DMS53 (cell line): Measurements from ENCODE around the gene MRGPRE.
A peak's percentile ranks its signal among the peaks of the same experiment; 100 is the strongest.
"Not testable (repeated sequence)": the region's sequence is repeated elsewhere in the genome, so short reads cannot be mapped to it uniquely, and the experiment has no call there.

Experiments used
- DNase-seq: peaks from one replicate; lab custom pipeline; 2025; lab: John Stamatoyannopoulos, UW

Gene MRGPRE, protein sequence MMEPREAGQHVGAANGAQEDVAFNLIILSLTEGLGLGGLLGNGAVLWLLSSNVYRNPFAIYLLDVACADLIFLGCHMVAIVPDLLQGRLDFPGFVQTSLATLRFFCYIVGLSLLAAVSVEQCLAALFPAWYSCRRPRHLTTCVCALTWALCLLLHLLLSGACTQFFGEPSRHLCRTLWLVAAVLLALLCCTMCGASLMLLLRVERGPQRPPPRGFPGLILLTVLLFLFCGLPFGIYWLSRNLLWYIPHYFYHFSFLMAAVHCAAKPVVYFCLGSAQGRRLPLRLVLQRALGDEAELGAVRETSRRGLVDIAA

DNA sequence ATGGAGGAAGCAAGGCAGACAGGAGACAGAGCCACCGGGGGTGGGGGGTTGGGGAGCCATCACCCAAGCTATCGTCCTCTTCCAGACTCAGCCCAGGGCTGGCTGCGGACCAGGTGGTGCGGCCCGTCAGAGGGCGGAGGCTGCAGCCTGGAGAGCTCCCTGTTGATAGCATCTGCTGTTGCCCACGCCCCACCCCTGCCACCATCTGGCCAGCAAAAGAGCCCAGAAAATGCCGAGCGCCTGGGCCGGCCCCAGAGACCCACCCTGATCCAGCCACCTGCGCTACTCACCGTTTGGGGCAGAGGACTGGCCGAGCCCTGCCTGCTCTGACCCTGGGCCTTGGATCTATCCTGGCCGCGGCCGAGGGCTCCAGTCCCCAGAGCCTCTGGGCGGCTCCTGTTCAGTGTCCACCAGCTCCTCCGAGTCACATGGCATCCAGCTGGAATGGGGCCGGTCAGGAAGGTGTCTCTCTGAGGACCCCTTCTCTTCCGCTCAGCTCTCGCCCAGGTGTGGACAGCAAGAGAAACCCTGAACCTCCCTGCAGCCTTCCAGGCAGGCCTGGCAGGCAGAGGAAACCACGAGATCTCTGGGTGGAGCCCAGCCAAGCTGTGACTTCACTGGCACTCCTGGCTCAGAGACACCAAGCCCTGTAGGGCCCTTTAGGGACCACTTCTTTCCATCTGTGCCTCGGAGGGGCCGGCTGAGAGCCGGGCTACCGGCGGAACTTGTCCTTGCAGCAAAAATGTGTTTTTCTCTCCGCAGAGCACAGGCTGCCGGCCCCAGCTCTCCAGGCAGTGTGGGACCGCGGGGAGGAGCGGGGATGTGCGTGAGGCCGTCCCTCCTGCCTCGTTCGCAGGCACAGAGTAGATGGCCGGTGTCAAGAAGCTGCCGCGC, at the start of gene MRGPRE:
Gene MRGPRE, minus strand, starts transcription at position 567 of the 894 bp plus-strand sequence. CDS start 3,618 bp downstream, outside the sequence.
- peak; percentile 82 for DNase-seq

DNA sequence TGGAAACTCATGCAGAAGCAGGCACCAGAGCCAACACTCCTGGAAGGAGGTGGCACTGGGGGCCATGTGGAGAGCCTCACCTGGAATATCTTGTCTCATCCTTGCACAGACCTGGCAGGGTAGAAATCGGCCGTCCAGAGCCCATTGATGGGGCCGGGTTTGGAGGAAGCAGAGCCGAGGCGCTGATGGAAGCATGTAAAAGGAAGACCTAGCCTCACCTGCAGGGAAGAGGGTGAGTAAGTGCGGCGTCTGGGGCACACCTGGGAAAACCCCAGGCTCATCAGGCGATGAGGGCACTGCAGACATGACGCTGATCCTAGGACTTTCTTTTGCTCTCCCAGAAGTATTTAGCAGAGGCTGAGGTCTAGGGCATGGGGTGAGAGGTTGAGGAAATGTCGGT, 48.9 kb upstream of the MRGPRE start:
- DNase-seq = not testable (repeated sequence)

DNA sequence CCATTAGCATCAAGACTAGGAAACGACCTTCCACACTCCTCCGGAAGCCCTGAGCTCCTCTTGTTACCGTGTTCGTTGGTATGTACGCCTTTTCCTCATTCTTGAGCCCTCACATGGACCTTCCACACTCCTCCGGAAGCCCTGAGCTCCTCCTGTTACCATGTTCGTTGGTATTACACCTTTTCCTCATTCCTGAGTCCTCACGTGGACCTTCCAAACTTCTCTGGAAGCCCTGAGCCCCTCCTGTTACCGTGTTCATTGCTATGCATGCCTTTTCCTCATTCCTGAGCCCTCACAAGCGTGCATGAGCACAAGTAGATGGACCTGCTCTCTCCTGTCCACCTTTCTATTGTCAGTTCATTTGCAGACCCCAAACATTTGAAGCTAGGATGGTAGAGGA, 48.4 kb upstream of the MRGPRE start:
- not testable (repeated sequence) for DNase-seq

DNA sequence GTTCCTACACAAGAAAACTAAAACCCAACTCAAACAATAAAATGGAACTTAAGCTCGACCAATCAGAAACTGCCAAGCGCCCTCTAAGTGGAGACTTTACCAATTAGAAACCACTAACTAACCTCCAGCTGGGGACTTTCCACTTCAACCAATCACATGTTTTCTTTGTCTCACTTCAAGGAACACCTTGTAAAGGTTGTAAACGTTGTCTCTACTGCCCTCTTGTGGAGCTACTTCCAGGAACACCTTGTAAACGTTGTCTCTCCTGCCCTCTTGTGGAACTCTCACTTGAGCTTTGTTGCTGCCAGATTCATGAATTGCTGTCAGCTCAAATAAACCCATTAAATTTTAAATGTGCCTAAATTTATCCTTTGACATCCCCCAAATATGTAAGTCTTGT, 46.7 kb upstream of the MRGPRE start:
- not testable (repeated sequence) for DNase-seq

DNA sequence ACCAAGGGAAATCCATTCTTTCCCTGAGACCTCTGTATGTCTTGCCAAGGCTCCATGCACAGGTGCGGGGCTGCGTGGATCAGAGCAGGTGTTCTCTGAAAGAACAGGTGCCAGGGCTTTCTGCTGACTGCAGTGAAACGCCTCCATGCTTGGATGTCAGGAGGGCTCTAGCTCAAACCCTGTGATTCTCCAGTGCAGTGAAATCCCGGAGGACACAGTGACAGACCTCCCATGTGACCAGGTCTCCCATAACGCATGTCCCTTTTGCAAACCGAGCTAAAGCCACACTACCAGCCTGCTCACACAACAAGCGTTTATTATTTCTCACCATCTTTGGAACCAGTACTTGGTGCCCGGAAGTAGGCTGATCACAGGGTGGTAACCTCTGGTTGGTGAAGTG, 41.4 kb upstream of the MRGPRE start:
- not testable (repeated sequence) for DNase-seq

DNA sequence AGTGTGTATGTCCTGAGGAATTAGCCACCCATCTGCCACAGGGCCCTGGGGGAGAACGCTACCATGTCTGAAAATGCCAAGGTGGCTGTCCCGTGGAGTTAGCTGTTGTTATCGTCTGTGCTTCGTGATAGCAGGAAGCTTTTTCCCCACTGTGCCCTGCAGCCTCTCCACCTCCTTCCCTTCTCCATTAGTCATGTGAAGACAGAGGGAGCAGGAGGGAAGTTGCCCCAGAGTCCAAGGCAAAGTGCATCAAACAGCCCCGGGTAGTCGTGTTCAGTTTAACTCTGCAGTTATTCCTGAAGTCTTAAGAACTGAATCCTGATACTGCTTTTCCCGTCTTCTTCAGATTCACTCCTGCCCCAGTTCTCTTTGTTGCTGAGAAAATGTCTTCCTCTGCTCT, 30.3 kb upstream of the MRGPRE start:
- DNase-seq = not testable (repeated sequence)

DNA sequence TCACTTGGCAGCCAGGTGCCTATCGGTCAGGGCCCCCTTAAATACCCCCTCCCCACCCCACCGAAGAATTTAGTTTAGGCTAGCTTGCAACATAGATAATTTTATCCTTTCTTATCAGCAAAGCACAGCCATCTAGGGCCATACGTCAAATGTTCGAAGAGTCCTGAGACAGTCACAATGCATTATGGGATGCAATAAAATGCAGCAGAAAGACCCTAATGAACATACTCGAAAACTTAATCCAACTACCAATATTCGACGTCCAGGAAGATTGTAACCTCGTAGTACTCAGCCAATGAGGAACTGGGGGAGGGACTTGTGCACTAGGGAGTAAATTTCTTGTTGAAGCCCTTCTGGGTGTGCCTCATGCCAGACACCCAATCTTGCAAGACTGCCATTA, 29.6 kb upstream of the MRGPRE start:
- not testable (repeated sequence) for DNase-seq

DNA sequence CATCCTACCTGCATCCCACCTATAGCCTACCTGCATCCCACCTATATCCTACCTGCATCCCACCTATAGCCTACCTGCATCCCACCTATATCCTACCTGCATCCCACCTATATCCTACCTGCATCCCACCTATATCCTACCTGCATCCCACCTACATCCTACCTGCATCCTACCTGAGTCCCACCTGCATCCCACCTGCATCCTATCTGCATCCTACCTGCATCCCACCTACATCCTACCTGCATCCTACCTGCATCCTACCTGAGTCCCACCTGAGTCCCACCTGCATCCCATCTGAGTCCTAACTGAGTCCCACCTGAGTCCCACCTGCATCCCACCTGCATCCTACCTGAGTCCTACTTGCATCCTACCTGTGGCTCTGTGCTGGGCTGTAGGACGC, 25.3 kb upstream of the MRGPRE start:
- DNase-seq = not testable (repeated sequence)

DNA sequence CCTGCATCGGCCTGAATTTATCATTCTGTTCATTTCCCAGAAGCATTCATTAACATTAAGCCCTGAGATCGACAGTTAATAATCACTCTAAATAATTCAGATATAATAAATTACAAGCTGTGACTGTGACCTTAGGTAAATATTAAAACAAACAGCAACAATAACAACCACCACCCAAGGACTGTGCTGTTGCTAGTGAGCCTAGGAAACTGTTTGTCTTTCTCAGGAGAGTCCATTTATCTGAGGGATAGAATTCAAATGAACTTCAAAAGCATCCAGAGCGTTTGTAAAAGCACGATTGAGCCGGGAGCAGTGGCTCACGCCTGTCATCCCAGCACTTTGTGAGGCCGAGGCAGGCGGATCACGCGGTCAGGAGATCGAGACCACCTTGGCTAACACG, 23.0 kb upstream of the MRGPRE start:
- not testable (repeated sequence) for DNase-seq

DNA sequence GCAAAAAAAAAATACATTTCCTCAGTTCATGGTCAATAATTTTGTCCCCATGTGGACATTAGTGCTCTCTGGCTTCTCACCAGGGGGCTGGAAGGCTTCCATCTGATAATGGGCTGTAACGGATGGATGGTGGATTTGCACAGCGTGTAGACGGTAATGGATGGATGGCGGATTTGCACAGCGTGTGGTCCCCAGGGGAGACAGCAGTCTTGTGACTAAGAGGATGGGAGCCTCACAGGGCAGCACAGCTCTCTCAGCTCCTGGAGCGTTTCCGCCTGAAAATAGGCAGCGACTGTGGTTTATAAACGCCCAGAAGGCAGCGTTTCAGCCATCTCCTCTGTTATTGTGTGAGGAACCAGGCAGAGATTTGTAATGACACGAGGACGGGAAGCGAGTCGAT, 22.6 kb upstream of the MRGPRE start:
- DNase-seq = not testable (repeated sequence)

DNA sequence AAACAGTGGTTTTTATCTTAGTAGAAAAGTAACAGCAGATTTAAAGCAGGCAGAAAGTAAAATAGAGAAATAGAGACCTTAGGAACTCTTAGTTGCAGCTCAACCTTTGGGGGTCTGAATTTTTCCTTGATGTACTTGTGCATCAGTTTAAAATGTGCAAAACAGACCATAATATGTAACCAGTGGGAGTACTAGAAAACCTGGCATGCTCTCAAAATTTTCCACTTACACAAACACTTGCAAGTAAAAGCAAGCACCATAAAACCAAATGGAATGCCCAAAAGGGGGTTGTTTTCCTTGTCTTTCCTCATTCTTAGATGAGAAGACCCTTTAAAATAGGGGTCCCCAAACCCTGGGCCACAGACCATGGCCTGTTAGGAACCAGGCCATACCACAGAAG, 12.9 kb upstream of the MRGPRE start:
- no peak for DNase-seq

DNA sequence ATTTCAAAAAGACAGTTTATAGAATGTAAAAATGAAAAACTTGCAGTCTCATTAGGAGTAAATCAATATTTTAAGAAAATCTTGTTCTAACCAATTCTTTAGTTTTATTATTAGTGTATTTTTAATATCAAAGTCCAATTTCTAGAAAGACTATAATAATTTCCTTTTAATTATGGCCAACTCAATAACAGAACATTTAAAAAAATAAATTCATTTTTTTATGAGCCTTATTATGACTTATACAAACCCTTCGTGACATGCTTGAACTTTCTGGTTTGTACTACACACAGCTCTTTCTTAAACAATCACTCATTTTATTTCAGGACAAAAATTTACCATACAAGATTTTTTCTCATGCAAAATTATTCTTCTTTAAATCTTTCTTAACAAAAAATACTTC, 11.7 kb upstream of the MRGPRE start:
- DNase-seq = no peak

DNA sequence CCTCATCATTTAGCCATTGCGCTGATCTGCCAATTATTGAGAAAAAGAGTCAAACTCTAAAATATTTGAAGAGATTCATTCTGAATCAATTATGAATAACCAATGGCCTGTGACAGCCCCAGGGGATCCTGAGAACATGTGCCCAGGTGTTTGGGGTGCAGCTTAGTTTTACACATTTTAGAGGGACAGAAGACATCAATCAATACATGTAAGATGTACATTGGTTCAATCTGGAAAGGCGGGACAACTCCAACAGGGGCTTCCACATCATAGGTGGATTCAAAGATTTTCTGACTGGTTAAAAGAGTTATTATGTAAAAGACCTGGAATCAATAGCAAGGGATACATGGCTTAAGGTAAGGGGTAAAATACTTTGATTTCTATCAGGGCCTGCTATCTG, 4.9 kb upstream of the MRGPRE start:
- DNase-seq = no peak

DNA sequence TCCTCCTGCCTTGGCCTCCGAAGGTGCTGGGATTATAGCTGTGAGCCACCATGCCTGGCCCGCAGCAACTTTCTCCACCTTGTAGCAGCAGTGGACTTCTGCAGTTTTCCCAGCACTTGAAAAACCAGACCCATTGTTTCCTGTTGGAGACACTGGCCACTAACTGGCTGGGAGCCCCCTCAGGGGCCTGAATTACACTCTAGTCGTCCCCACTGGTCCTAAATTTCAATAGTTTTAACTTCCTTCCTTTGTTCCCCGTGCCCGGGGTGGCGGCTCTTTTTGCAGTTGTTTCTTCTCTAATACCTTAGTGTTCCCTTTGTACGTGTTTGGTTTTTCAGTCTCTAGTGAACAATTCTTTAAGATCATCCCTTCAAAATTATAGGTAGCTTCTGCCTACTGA, 2.6 kb upstream of the MRGPRE start:
- DNase-seq = no peak

DNA sequence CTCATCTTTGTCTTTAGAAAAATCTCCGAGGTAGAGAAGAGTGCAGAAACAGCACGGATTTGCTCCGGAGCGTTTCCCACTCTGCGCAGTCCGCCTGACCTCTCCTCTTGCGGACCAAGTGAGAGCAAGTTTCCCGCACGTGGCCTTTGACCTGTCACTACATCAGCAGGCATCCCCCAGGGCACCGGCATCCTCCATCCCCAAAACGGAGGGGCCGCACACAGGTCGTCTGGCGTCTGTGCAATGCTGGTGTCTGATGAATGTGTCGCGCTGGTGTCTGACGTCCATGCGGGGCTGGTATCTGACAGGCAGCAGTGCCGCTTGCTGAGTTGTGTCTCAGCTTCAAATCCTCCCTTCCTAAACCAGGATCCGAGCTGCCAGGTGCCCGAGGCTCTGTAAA, 739 bp upstream of the MRGPRE start:
- no peak for DNase-seq

DNA sequence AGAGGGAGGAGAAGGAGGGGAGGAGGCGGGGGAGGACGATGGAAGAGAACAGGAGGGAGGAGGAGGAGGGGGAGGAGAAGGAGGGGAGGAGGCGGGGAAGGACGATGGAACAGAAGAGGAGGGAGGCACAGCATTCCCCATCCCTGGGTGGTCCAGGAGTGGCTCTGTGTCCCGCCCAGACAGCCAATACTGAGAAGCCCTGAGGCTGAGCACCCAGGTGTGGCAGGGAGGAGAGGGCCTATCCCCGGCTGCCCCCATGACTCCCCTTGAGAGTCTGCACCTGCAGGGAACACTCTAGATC, 717 bp downstream of the MRGPRE start:
- DNase-seq = no peak

DNA sequence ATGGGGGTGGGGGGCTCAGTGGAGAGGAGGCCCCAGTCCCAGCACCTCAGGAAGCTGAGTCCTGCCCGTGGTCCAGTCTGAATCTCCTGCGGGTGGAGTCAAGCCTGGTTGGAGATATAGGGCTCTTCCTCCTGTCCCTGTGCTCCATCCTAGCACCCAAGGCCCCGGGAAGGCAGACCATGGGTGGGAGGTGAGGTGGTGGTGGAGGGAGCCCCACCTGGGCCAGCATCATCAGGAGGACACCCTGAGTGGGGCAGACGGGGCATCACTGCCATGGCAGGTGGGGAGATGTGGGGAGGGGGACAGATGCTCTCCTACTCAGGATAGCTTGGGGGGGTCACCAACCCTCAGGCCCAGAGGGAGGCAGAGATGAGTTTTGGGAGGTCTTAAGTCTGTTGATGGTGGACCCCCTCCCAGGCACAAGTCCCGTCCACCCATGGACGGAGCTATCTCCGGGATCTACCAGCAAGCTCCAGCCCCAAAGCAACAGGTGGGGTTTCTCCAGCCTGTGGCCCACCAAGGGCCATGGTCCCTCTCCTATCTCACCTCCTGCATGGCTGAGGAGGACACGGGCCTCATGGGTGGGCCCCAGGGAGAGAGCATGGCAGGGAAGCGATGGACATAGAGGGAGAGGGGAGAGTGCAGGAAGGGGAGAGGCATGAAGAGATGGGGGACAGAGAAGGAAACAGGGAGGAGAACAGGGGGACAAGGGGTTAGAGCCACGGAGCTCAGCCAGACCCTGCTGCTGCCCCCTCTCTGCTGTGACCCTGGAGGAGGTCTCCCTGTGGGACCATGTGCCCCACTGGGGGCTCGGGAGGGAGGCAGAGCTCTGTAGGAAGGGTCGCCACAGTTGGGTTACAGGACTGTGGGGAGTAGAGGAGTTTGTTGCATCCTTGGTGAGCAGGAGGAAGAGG, 1.3 kb downstream of the MRGPRE start:
- no peak for DNase-seq

DNA sequence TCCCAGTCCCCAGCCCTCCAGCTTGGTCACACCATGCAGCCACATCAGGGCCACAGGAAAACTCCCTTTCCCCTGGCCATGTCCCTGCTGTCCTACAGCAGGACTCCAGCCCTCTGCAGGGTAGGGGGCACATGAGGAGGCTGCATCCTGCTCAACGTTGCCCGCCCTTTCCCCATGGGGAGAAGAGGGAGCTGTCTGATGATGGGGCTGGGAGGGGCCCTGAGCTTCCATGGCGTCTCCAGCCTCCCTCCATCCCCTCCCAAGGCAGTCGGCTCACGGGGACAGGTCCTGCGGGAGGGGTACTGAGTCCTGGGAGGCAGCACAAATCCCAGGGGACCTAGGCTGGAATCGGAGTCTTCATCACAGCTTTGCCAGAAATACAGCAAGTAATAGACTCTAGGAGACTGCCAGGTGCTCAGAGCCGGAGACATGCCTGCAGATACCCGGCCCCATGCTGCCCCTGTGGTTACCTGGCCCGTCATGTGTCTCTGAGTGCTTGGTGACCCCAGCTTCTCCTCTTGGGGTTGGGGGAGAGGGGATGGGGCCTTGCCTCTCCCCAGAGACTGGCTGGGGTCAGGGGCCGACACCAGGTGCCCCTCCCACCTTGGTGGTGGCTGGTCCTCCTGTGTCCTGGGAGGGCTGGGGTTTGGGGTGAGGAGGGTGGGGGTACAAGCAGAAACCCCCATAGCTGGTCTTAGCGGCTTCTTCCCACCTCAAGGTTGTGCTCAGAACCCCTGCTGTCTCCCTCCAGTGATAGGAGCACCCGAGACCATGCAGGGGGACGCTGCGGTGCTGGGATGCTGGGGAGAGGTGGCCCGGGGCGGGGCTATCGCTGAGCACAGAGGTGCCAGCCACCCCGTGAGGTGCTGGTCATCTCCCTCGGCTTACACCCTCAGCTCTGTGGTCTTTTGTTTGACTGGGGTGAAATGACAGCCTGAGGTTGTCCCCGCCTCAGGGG, 2.3 kb downstream of the MRGPRE start:
- DNase-seq = no peak

DNA sequence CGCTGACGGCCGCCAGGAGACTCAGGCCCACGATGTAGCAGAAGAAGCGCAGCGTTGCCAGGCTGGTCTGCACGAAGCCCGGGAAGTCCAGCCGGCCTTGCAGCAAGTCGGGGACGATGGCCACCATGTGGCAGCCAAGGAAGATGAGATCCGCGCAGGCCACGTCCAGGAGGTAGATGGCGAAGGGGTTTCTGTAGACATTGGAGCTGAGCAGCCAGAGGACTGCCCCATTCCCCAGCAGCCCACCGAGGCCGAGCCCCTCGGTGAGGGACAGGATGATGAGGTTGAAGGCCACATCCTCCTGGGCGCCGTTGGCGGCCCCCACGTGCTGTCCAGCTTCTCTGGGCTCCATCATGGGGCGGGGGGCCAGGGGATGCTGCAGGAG, 3.8 kb downstream of the MRGPRE start:
- no peak for DNase-seq

DNA sequence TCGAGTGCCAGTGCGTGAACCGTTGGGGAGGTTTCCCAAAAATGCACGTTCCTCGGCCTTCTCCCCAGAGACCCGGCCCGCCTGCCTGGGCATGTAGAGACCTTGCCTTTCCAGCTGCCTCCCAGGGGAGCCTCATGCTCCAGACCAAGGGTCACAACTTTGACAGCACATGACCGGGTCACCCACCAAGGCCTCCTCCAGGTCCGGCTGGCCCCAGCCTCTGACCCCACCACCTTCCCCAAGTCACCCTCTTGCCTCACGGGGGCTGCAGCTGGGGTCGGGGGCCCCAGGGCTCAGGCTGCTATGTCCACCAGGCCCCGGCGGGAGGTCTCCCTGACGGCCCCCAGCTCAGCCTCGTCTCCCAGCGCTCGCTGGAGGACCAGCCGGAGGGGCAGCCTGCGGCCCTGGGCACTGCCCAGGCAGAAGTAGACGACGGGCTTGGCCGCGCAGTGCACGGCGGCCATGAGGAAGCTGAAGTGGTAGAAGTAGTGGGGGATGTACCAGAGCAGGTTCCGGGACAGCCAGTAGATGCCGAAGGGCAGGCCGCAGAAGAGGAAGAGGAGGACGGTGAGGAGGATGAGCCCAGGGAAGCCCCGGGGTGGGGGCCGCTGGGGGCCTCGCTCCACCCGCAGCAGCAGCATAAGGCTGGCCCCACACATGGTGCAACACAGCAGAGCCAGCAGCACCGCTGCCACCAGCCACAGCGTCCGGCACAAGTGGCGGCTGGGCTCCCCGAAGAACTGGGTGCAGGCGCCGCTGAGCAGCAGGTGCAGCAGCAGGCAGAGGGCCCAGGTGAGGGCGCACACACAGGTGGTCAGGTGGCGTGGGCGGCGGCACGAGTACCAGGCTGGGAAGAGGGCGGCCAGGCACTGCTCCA, 4.4 kb downstream of the MRGPRE start:
- no peak for DNase-seq
